ENCODE results near the gene CAPN7. TPM values are rescaled to one million over a fixed set of nuclear protein-coding genes. Genes with fewer than 3 reads are reported as not detected.
A peak's percentile ranks its signal among the peaks of the same experiment; 100 is the strongest.

Gene CAPN7
- total RNA-seq, 4 donors from 2014 or later, result 41.8 to 49.5 (median 43.9) TPM

DNA sequence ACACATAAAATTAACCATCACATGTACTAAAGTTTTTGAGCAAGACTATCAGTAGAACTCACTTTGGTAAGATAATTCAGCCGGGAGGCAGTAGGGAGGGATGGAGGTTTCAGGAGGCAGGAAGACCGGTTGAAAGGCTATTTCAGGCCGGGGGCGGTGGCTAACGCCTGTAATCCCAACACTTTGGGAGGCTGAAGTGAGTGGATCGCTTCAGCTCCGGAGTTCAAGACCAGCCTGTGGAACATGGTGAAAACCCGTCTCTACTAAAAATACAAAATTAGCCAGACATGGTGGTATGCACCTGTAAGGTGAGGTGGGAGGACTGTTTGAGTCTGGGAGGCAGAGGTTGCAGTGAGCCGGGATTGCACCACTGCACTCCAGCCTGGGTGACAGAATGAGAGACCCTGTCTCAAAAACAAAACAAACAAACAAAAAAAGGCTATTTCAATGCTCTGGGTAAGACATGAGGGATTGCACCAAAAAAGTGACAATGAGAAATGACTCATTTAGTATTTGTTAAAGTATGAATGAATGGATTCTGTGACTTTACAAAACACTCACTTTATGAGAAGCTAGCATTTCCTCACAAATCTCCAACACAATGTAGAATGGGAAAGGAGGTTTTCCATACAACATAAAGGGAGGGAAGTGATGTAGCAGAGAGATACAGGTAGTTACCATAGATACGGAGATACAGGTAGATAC lies 82.4 kb downstream of the CAPN7 start:
- TF ChIP-seq, protein P1, sequence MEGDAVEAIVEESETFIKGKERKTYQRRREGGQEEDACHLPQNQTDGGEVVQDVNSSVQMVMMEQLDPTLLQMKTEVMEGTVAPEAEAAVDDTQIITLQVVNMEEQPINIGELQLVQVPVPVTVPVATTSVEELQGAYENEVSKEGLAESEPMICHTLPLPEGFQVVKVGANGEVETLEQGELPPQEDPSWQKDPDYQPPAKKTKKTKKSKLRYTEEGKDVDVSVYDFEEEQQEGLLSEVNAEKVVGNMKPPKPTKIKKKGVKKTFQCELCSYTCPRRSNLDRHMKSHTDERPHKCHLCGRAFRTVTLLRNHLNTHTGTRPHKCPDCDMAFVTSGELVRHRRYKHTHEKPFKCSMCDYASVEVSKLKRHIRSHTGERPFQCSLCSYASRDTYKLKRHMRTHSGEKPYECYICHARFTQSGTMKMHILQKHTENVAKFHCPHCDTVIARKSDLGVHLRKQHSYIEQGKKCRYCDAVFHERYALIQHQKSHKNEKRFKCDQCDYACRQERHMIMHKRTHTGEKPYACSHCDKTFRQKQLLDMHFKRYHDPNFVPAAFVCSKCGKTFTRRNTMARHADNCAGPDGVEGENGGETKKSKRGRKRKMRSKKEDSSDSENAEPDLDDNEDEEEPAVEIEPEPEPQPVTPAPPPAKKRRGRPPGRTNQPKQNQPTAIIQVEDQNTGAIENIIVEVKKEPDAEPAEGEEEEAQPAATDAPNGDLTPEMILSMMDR (IDR thresholded peaks at IDR 0.05), result no peak
- no peak for ATAC-seq (ENCODE audit: low FRiP score)
- no peak for DNase-seq (ENCODE audit: low spot score)

DNA sequence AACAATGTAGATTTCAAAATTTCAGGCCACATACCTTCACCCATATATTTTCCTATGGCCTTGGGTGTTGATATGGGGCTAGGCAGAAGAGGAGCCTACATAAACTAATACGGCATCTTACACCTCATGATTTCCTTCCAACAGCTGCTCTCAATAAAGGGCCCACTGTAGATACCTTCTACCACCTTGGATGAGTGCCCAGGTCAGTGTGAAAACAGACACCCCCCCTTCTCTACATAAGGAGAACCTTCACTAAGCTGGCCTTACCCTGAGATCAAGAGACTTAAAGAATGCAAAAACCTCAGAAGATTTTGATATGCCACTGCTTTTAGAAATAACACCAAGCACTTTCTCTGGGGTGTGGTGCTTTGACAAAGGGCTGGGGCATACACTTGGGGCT lies 83.6 kb downstream of the CAPN7 start:
- TF ChIP-seq, protein P1 (IDR thresholded peaks at IDR 0.05), result no peak
- ATAC-seq (ENCODE audit: low FRiP score) (no peak), DNase-seq (ENCODE audit: low spot score) (no peak)

DNA sequence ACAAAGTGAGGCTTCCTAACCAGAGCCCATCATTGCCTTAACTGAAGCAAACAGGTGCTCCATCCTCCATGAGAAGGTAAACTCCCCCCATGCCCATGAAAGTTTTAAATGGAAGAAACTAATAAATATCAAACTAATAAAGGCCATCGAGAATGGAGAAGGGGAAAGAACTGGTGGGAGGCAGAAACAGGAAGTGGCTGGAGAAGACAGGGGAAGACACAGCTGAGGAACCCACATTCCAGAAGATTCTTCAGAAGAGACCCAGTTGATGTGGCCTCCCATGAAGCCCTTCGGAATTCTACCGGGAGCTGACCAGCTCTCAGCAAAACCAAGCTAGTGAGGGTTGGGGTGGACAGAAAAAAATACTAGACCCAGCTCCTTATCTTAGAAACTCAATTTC lies 84.7 kb downstream of the CAPN7 start:
- ATAC-seq (ENCODE audit: low FRiP score), result no peak
- TF ChIP-seq, protein P1 (IDR thresholded peaks at IDR 0.05), result no peak
- DNase-seq (ENCODE audit: low spot score), result no peak

DNA sequence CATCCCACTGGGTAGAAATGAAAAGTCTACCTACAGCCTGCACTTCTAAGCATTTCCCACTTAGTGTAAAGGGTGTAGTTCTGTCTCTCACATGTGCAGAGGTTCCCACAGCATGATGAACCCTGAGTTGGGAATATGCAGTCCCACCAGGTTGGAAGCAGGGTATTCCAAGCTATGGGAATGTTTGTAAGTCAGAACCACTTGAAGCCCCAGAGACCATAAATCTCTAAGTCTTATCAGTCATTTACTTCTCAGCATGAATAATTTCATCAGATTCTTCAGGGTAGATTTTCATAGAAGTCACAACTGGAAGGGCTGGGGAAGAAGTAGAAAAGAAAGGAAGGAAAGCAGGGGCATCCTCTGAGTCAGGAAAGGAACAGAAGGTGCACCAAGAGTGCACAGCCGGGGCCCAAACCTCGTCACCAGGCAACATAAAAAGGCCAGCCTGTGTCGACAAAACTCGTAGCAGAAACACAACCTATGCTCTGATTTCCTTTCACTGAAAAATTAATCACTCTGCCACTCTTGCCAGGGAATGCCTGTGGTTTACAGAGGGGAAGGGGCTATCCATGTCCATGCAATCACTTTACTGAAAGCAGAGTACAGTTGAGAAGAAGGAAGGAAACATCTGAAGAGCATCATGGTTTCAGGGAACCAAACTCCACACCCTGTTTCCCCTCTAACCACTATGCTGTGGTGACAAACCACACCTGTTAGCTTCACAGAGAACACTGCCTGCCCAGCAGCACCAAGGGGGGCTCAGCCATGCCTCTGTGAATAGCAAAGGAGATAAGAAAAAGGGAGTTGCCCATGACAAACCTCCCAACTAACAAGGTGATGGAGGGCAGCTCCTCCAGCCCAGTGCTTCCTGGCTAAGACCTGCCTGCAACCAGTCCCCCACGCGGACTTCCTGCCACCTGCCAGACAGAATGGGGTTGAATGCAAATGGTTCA lies 85.8 kb downstream of the CAPN7 start:
- no peak for DNase-seq (ENCODE audit: low spot score)
- TF ChIP-seq, protein P1 (IDR thresholded peaks at IDR 0.05), result no peak
- no peak for ATAC-seq (ENCODE audit: low FRiP score)

DNA sequence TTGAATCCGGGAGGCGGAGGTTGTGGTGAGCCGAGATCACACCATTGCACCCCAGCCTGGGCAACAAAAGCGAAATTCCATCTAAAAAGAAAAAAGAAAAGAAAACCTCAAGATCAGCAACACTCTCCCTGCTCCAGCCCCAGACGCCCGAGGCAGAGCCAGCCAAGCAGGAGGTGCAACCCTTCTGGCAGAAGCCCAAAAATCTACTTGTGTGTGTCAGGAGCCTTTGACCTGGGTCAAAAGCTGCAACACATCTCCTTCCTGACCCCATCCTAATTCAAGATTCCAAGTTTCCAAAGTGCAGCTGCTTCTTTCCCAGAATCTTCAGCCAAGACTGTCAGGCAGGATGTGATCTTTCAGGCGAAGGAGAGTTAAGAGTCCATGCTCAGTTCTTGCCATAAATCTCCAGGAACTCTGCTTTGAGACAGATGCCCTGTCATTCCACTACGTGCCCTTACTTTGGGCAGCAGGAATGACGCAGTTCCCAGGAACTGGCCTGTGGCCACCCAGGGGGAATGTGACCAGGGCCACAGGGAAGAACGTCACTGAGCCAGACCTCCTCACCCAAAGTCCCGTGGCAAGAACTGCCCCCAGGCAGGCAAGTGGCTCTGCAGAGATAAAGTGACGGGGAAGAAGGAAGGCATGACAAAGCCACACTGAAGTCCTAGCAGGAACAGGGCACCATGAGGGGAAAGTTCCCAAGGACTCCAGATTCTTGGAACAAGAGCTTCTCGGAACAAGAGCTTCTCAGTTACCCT lies 86.9 kb downstream of the CAPN7 start:
- DNase-seq (ENCODE audit: low spot score), result no peak
- TF ChIP-seq, protein P1 (IDR thresholded peaks at IDR 0.05), result no peak
- ATAC-seq (ENCODE audit: low FRiP score), result peak; percentile 43

DNA sequence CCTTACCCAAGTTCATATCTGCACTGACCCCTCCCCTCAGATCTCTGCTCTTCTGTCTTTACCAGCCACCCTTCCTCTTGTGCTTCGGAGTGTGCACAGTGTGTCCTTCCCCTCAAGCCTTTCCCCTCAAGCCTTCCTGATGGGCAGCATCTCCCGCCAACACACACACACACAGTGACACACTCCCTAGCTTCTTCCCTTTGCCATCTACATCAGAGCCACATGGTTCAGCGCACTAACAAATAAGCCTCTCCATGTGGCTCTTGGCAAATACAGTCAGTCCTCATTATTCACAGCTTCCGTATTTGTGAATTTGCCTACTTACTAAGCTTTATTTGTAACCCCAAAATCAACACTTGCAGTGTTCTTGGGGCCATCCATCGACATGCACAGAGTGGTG lies 88.9 kb downstream of the CAPN7 start:
- ATAC-seq (ENCODE audit: low FRiP score), result no peak
- no peak for DNase-seq (ENCODE audit: low spot score)
- TF ChIP-seq, protein P1 (IDR thresholded peaks at IDR 0.05), result no peak

Measured in omental fat pad (tissue), 4 donors.